HG03103 (cell line): ENCODE data around the gene CXCL10.
"Not testable (repeated sequence)": the region's sequence is repeated elsewhere in the genome, so short reads cannot be mapped to it uniquely, and the experiment has no call there.

ENCODE experiments used
- ATAC-seq: cut with Tn5 transposase; IDR thresholded peaks from one replicate; pipeline ENCODE4 v1.9.1; 2021; ENCODE audit warnings: low read depth; ENCODE audit not compliant: unreplicated experiment

The CXCL10 gene

GRCh38 chr4:76023389-76023788, at the start of gene CXCL10:
TSS of gene CXCL10 (minus strand) at chr4:76023497. CDS start at chr4:76023431, 66 bp downstream.
- ATAC-seq = no peak

- ATAC-seq = no peak
Measured at GRCh38 chr4:76072760-76073159, 49.5 kb upstream of the CXCL10 start.

GRCh38 chr4:76067652-76068286, 44.5 kb upstream of the CXCL10 start:
- peak; percentile 63 for ATAC-seq

GRCh38 chr4:76066546-76066945, 43.2 kb upstream of the CXCL10 start:
- ATAC-seq = no peak

- ATAC-seq = peak; percentile 56
Measured at GRCh38 chr4:76061982-76062381, 38.7 kb upstream of the CXCL10 start.

- no peak for ATAC-seq
Measured at GRCh38 chr4:76061421-76061820, 38.1 kb upstream of the CXCL10 start.

GRCh38 chr4:76060506-76060905, 37.2 kb upstream of the CXCL10 start:
- ATAC-seq = no peak

- ATAC-seq = no peak
Measured at GRCh38 chr4:76059750-76060149, 36.5 kb upstream of the CXCL10 start.

- no peak for ATAC-seq
Measured at GRCh38 chr4:76058888-76059426, 35.7 kb upstream of the CXCL10 start.

GRCh38 chr4:76058302-76058701, 35.0 kb upstream of the CXCL10 start:
- no peak for ATAC-seq

GRCh38 chr4:76055421-76055820, 32.1 kb upstream of the CXCL10 start:
- no peak for ATAC-seq

- peak; percentile 99 for ATAC-seq
Measured at GRCh38 chr4:76055016-76055415, 31.7 kb upstream of the CXCL10 start.

- ATAC-seq = no peak
Measured at GRCh38 chr4:76053730-76054129, 30.4 kb upstream of the CXCL10 start.

- not testable (repeated sequence) for ATAC-seq
Measured at GRCh38 chr4:76050560-76051050, 27.3 kb upstream of the CXCL10 start.

- not testable (repeated sequence) for ATAC-seq
Measured at GRCh38 chr4:76049860-76050416, 26.6 kb upstream of the CXCL10 start.

GRCh38 chr4:76044686-76045085, 21.4 kb upstream of the CXCL10 start:
- ATAC-seq = not testable (repeated sequence)

GRCh38 chr4:76043306-76043705, 20.0 kb upstream of the CXCL10 start:
- not testable (repeated sequence) for ATAC-seq

- ATAC-seq = not testable (repeated sequence)
Measured at GRCh38 chr4:76042241-76042998, 19.1 kb upstream of the CXCL10 start.

- no peak for ATAC-seq
Measured at GRCh38 chr4:76036855-76037254, 13.6 kb upstream of the CXCL10 start.

- ATAC-seq = no peak
Measured at GRCh38 chr4:76035799-76036380, 12.6 kb upstream of the CXCL10 start, which contains the start of gene CXCL11. TSS of gene CXCL11 (minus strand) at chr4:76036070. CDS start at chr4:76035987, 83 bp downstream.

- ATAC-seq = no peak
Measured at GRCh38 chr4:76035141-76035540, 11.8 kb upstream of the CXCL10 start.
